SK-N-SH treated with all-trans-retinoic acid at 6 μM for 48 hours (cell line): ENCODE measurements around the gene FAM241B.

Source experiments
- ARNTL ChIP-seq: fragments of 450-650 bp; formaldehyde crosslinking; IDR thresholded peaks from 2 replicates; pipeline ENCODE4 v1.5.0; 2020; ENCODE audit warnings: low read depth, mild to moderate bottlenecking, moderate library complexity, borderline replicate concordance
- BACH2 ChIP-seq: fragments of 250-450 bp; sonication (Bioruptor Pico); IDR thresholded peaks from 2 replicates; pipeline ENCODE4 v1.9.0; 2021; ENCODE audit warnings: mild to moderate bottlenecking, borderline replicate concordance
- RARB ChIP-seq: fragments of 250-450 bp; sonication (Bioruptor Pico); IDR thresholded peaks from 2 replicates; pipeline ENCODE4 v1.8.0; 2021; ENCODE audit warnings: mild to moderate bottlenecking, moderate library complexity
- TOX ChIP-seq: fragments of 250-450 bp; sonication (Bioruptor Pico); IDR thresholded peaks from 2 replicates; pipeline ENCODE4 v1.8.0; 2021; ENCODE audit warnings: mild to moderate bottlenecking, moderate library complexity, borderline replicate concordance
- ZC3H10 ChIP-seq: fragments of 250-450 bp; sonication (Bioruptor Pico); IDR thresholded peaks from 2 replicates; pipeline ENCODE4 v1.5.1; 2021; ENCODE audit warnings: mild to moderate bottlenecking, moderate library complexity
- ZFP3 ChIP-seq: fragments of 250-450 bp; sonication (Bioruptor Pico); IDR thresholded peaks from 2 replicates; pipeline ENCODE4 v1.5.0; 2020; ENCODE audit warnings: mild to moderate bottlenecking, moderate library complexity
- ZFP30 ChIP-seq: fragments of 450-650 bp; formaldehyde crosslinking; IDR thresholded peaks from 2 replicates; pipeline ENCODE4 v1.5.0; 2022; ENCODE audit warnings: mild to moderate bottlenecking, moderate library complexity
- ZNF565 ChIP-seq: fragments of 450-650 bp; formaldehyde crosslinking; conservative IDR thresholded peaks from 2 replicates; pipeline ENCODE4 v1.5.0; 2020; ENCODE audit warnings: low read depth, mild to moderate bottlenecking, moderate library complexity

GRCh38 chr10:69644658-69645295 lies 14.7 kb downstream of the FAM241B start:
- TF ChIP-seq ZNF565 (no peak), ZFP3 (CRISPR knock-in tag) (no peak), ZFP30 (CRISPR knock-in tag) (no peak), BACH2 (CRISPR knock-in tag) (no peak), ZC3H10 (CRISPR knock-in tag) (no peak), RARB (CRISPR knock-in tag) (no peak), TOX (CRISPR knock-in tag) (no peak), ARNTL (CRISPR knock-in tag) (no peak)
